H1 (cell line): Measurements from ENCODE around the gene THAP9. TPM values are rescaled to one million over a fixed set of nuclear protein-coding genes. Genes with fewer than 3 reads are reported as not detected.

Experiments used
- ASH2L ChIP-seq: fragments of 200-600, 300-600 bp; sonication (generic); IDR thresholded peaks from one replicate; pipeline ENCODE4 v1.7.1; 2017; ENCODE audit warnings: low read length
- ATF3 ChIP-seq: IDR thresholded peaks from 2 replicates; pipeline ENCODE4 v1.6.1; 2011; ENCODE audit warnings: low read depth, mild to moderate bottlenecking, low read length; ENCODE audit not compliant: insufficient read depth
- CEBPB ChIP-seq: IDR thresholded peaks from 2 replicates; pipeline ENCODE4 v1.6.1; 2012; ENCODE audit warnings: low read depth, low read length
- E2F6 ChIP-seq: IDR thresholded peaks from 2 replicates; pipeline ENCODE4 v1.6.1; 2012; ENCODE audit warnings: inconsistent platforms
- EGR1 ChIP-seq: IDR thresholded peaks from 2 replicates; pipeline ENCODE4 v1.6.1; 2011; ENCODE audit warnings: low read depth, low read length, borderline replicate concordance
- FOSL1 ChIP-seq: IDR thresholded peaks from 2 replicates; pipeline ENCODE4 v1.6.1; 2011; ENCODE audit warnings: mild to moderate bottlenecking, low read depth, low read length, moderate library complexity; ENCODE audit not compliant: insufficient read depth
- GABPA ChIP-seq: IDR thresholded peaks from 2 replicates; pipeline ENCODE4 v1.6.1; 2011; ENCODE audit warnings: mild to moderate bottlenecking, low read length, moderate library complexity, borderline replicate concordance; ENCODE audit not compliant: insufficient read depth
- JUN ChIP-seq: IDR thresholded peaks from 2 replicates; pipeline ENCODE4 v1.6.1; 2011; ENCODE audit warnings: low read depth, mild to moderate bottlenecking, improper control_type of control experiment, low read length
- KDM1A ChIP-seq: fragments of 200-600, 300-600 bp; sonication (generic); IDR thresholded peaks from 2 replicates; pipeline ENCODE4 v1.7.1; 2016; ENCODE audit warnings: mild to moderate bottlenecking, low read length, borderline replicate concordance
- KDM5A ChIP-seq: fragments of 200-600 bp; IDR thresholded peaks from 2 replicates; pipeline ENCODE4 v1.7.1; 2012; ENCODE audit warnings: mild to moderate bottlenecking, low read length, inconsistent platforms, mixed read lengths
- MAFK ChIP-seq: IDR thresholded peaks from 2 replicates; pipeline ENCODE4 v1.6.1; 2012; ENCODE audit warnings: low read depth, mild to moderate bottlenecking, improper control_type of control experiment, low read length
- POLR2A ChIP-seq, 2 experiments: IDR thresholded peaks; 1 replicate in 1 of 2; 2 replicates in 1 of 2; pipeline ENCODE4 v1.6.1; 2011; ENCODE audit warnings: low read depth in 2 of 2, low read length in 2 of 2, mild to moderate bottlenecking in 2 of 2; ENCODE audit errors: control extremely low read depth in 1 of 2
- POLR2AphosphoS5 ChIP-seq: IDR thresholded peaks from 2 replicates; pipeline ENCODE4 v1.6.1; 2011; ENCODE audit warnings: low read depth, low read length
- RBBP5 ChIP-seq: IDR thresholded peaks from 2 replicates; pipeline ENCODE4 v1.7.1; 2012; ENCODE audit warnings: low read depth, mild to moderate bottlenecking, inconsistent platforms, low read length, moderate library complexity, borderline replicate concordance
- RFX5 ChIP-seq: IDR thresholded peaks from 2 replicates; pipeline ENCODE4 v1.6.1; 2011; ENCODE audit warnings: low read depth, low read length, improper control_type of control experiment, borderline replicate concordance
- RNF2 ChIP-seq: fragments of 200-900, 300-1000 bp; sonication (generic); IDR thresholded peaks from 2 replicates; pipeline ENCODE4 v1.7.1; 2016; ENCODE audit warnings: borderline replicate concordance, low read depth, mild to moderate bottlenecking, antibody characterized with exemption, low read length; ENCODE audit not compliant: poor library complexity, severe bottlenecking; ENCODE audit errors: missing control alignments
- SIX5 ChIP-seq: IDR thresholded peaks from 2 replicates; pipeline ENCODE4 v1.6.1; 2011; ENCODE audit warnings: mild to moderate bottlenecking, low read depth, low read length
- SRF ChIP-seq: IDR thresholded peaks from 2 replicates; pipeline ENCODE4 v1.6.1; 2011; ENCODE audit warnings: mild to moderate bottlenecking, low read depth, low read length, moderate library complexity
- TAF7 ChIP-seq: optimal IDR thresholded peaks from 2 replicates; pipeline ENCODE3; 2011; ENCODE audit warnings: low read depth, mild to moderate bottlenecking, inconsistent platforms, low read length, moderate library complexity, borderline replicate concordance
- TCF12 ChIP-seq: IDR thresholded peaks from 2 replicates; pipeline ENCODE4 v1.6.1; 2011; ENCODE audit warnings: low read depth, mild to moderate bottlenecking, low read length
- USF2 ChIP-seq: IDR thresholded peaks from 2 replicates; pipeline ENCODE4 v1.6.1; 2011; ENCODE audit warnings: low read length, improper control_type of control experiment
- YY1 ChIP-seq: IDR thresholded peaks from 2 replicates; pipeline ENCODE4 v1.6.1; 2011; ENCODE audit warnings: low read depth, mild to moderate bottlenecking, low read length
- polyA plus RNA-seq, 7 experiments: library from polyadenylated mRNA; depleted of rRNA in 3 of 7; stranded (reverse) in 5 of 7; unstranded in 2 of 7; fragments of >200 nt in 5 of 7; fragments of 200-250 nt in 2 of 7; gene quantifications; 1 replicate in 5 of 7; 2 replicates in 1 of 7; 4 replicates in 1 of 7; pipeline versions ENCODE4 v1.2.1 to v1.2.3, GENCODE V29; 2011 to 2013; ENCODE audit warnings: missing spikeins in 2 of 7, mixed read lengths in 2 of 7
- total RNA-seq: library from RNA; stranded (reverse); fragmentation: NEBNext Ultra II Directional; extraction: Animal tissue kit (Norgen Biotek cat#: 25700); gene quantifications from 2 replicates; pipeline ENCODE4 v1.2.1, GENCODE V29; 2021

THAP9 gene
- total and polyA plus RNA-seq, 2 of the 8 experiments (the other 6 are each of a cell fraction or from before 2014, with no cell fraction given): 6.1 to 13.2 TPM

- TF ChIP-seq KDM1A (no peak; the same call in 1 of the 2 replicates), EGR1 (no peak), POLR2AphosphoS5 (peak; percentile 78), YY1 (no peak), KDM5A (no peak), RBBP5 (no peak), E2F6 (no peak), RFX5 (no peak), USF2 (no peak), MAFK (no peak), SRF (no peak), FOSL1 (no peak), POLR2A (IDR thresholded peaks at IDR 0.05; ENCODE audit: control extremely low read depth in 1 of 2, low read depth in 2 of 2, low read length in 2 of 2) (peak; percentile 78 to 88), RNF2 (no peak), ASH2L (peak; percentile 90), TCF12 (no peak), GABPA (no peak), ATF3 (no peak), JUN (no peak), TAF7 (peak; percentile 94), CEBPB (no peak), SIX5 (no peak)
Measured at GRCh38 chr4:82900411-82901182, at the start of gene THAP9 (continued).
